HepG2 (cell line): ENCODE measurements around the gene PPP3R1. TPM values are rescaled to one million over a fixed set of nuclear protein-coding genes. Genes with fewer than 3 reads are reported as not detected.

Experiments used
- ATAC-seq: fragments of 200-7000 bp; cut with Tn5 transposase; 3 replicates; pipeline ENCODE4 v1.9.1; 2020; ENCODE audit warnings: mild to moderate bottlenecking, moderate library complexity
- BruUV-seq: library from RNA; stranded (reverse); fragments of 400-500 nt; replicated peaks from 2 replicates; lab custom pipeline; 2021; lab: Mats Ljungman, UMichigan
- CTCF ChIA-PET: fragments of 300-600 bp; formaldehyde crosslinking; extraction: SDS; loops from one replicate; lab custom pipeline; 2021; ENCODE audit warnings: low total read pairs, inconsistent platforms, low intra/inter-chr PET ratio; lab: Yijun Ruan, JAX
- POLR2A ChIA-PET: fragments of 350-600 bp; sonication (Branson Sonifier 250); formaldehyde crosslinking; loops from one replicate; lab custom pipeline; 2020; ENCODE audit warnings: antibody characterized with exemption, inconsistent platforms; lab: Yijun Ruan, JAX
- DNase-seq: peaks from one replicate; pipeline ENCODE4 v3.0.0-alpha.2; 2015; ENCODE audit warnings: low spot score
- FAIRE-seq: peaks from 3 replicates; lab custom pipeline; 2011; peaks lifted over from hg19 to GRCh38; lab: Jason Lieb, UNC
- H2AFZ ChIP-seq: one replicate; pipeline ENCODE4 v1.6.1; 2011; ENCODE audit warnings: low read length, inconsistent platforms
- H3K27ac ChIP-seq: fragments of 300-600 bp; 3 replicates; pipeline ENCODE4 v1.8.0; 2011; ENCODE audit warnings: mixed run types, mild to moderate bottlenecking, mixed read lengths, low read length, inconsistent platforms; ENCODE audit not compliant: insufficient read depth; ENCODE audit errors: extremely low read length
- H3K27me3 ChIP-seq, 2 experiments: fragments of 200-600 bp in 1 of 2; 2 replicates in 1 of 2; 3 replicates in 1 of 2; pipeline versions ENCODE4 v1.6.0 to v1.8.0; 2011; ENCODE audit warnings: low read length in 2 of 2, mild to moderate bottlenecking in 2 of 2, moderate library complexity in 2 of 2, inconsistent platforms in 1 of 2; ENCODE audit not compliant: insufficient read depth in 2 of 2, control insufficient read depth in 1 of 2
- H3K36me3 ChIP-seq, 2 experiments: fragments of 200-600 bp in 1 of 2; replicated peaks in 1 of 2; 2 replicates in 1 of 2; 3 replicates in 1 of 2; pipeline versions ENCODE4 v1.5.1 to v1.8.0; 2011; ENCODE audit warnings: low read length in 2 of 2, inconsistent platforms in 1 of 2; ENCODE audit not compliant: insufficient read depth in 2 of 2, control insufficient read depth in 1 of 2
- H3K4me1 ChIP-seq: 2 replicates; pipeline ENCODE4 v1.5.1; 2012; ENCODE audit warnings: low read length, inconsistent platforms; ENCODE audit not compliant: insufficient read depth
- H3K4me2 ChIP-seq: 2 replicates; pipeline ENCODE4 v1.6.0; 2011; ENCODE audit warnings: low read depth, low read length, inconsistent platforms
- H3K4me3 ChIP-seq, 3 experiments: fragments of 200-600 bp in 1 of 3; sonication (generic), shearing (Covaris generic) in 1 of 3; replicated peaks in 1 of 3; 2 replicates each; pipeline ENCODE4 v1.5.1; 2011 to 2016; ENCODE audit warnings: low read length in 3 of 3, inconsistent platforms in 2 of 3, low read depth in 2 of 3, mild to moderate bottlenecking in 2 of 3, control low read depth in 1 of 3, mixed read lengths in 1 of 3; ENCODE audit not compliant: insufficient read depth in 1 of 3
- H3K79me2 ChIP-seq: one replicate; pipeline ENCODE4 v1.6.1; 2011; ENCODE audit warnings: low read length, inconsistent platforms; ENCODE audit not compliant: insufficient read depth
- H3K9ac ChIP-seq: 2 replicates; pipeline ENCODE4 v1.6.0; 2011; ENCODE audit warnings: mild to moderate bottlenecking, low read depth, low read length, inconsistent platforms; ENCODE audit not compliant: insufficient read depth
- H3K9me3 ChIP-seq: 2 replicates; pipeline ENCODE4 v1.5.1; 2012; ENCODE audit warnings: mild to moderate bottlenecking, low read length
- H4K20me1 ChIP-seq: 2 replicates; pipeline ENCODE4 v1.6.0; 2011; ENCODE audit warnings: inconsistent platforms, mild to moderate bottlenecking, low read length, moderate library complexity; ENCODE audit not compliant: insufficient read depth
- BATF2 ChIP-seq: sonication (generic); formaldehyde crosslinking; IDR thresholded peaks from 2 replicates; pipeline ENCODE4 v1.8.0; 2022; ENCODE audit warnings: mild to moderate bottlenecking, missing genetic modification reagents, moderate library complexity
- BCL3 ChIP-seq: sonication (generic); formaldehyde crosslinking; IDR thresholded peaks from 2 replicates; pipeline ENCODE4 v1.5.1; 2020; ENCODE audit warnings: mild to moderate bottlenecking, missing genetic modification reagents, moderate library complexity
- CREB1 ChIP-seq, 2 experiments: fragments of 450-650 bp in 1 of 2; IDR thresholded peaks; 2 replicates each; pipeline ENCODE4 v1.6.1; 2016 to 2017; ENCODE audit warnings: control low read depth in 1 of 2, mild to moderate bottlenecking in 1 of 2, missing compliant biosample characterization in 1 of 2, missing genetic modification characterization in 1 of 2
- LRRFIP1 ChIP-seq: sonication (generic); formaldehyde crosslinking; conservative IDR thresholded peaks from 2 replicates; pipeline ENCODE4 v1.4.0; 2020; ENCODE audit warnings: missing genetic modification reagents
- POLR2G ChIP-seq: fragments of 200-400 bp; formaldehyde crosslinking; IDR thresholded peaks from 2 replicates; pipeline ENCODE4 v1.6.1; 2018; ENCODE audit warnings: mild to moderate bottlenecking, low read depth, low read length, moderate library complexity
- ZNF660 ChIP-seq: sonication (generic); formaldehyde crosslinking; IDR thresholded peaks from 2 replicates; pipeline ENCODE4 v1.5.1; 2020; ENCODE audit warnings: mild to moderate bottlenecking, low read depth, missing genetic modification reagents, borderline replicate concordance
- ZNF740 ChIP-seq: sonication (generic); formaldehyde crosslinking; IDR thresholded peaks from 2 replicates; pipeline ENCODE4 v1.4.0; 2020; ENCODE audit warnings: missing genetic modification reagents
- WGBS: methylation state at CpG from one replicate; pipeline ENCODE4 v1.1.6; 2017; ENCODE audit warnings: low lambda C conversion rate; 5-methylcytosine and 5-hydroxymethylcytosine counted together
- in situ Hi-C: cut with HindIII; loops from 2 replicates; pipeline ENCODE4 v1.10.0; 2017; ENCODE audit warnings: low pct_unique_long_range_greater_than_20kb; ENCODE audit not compliant: extremely low pct_ligation_motif_present
- intact Hi-C: fragments of 100-400 bp; cut with micrococcal nuclease; formaldehyde crosslinking; loops from one replicate; pipeline ENCODE4 v1.10.0; 2022; ENCODE audit not compliant: unreplicated experiment
- polyA plus RNA-seq, 8 experiments: library from polyadenylated mRNA; depleted of rRNA in 3 of 8; stranded (reverse) in 7 of 8; unstranded in 1 of 8; fragments of >200 nt; fragmentation: Illumina TruSeq in 4 of 8; extraction: Trizol in 4 of 8; gene quantifications; 2 replicates each; pipeline versions ENCODE4 v1.2.1 to v1.2.3, GENCODE V29; 2011 to 2016; ENCODE audit warnings: low read depth in 4 of 8, missing spikeins in 1 of 8, mixed read lengths in 1 of 8; ENCODE audit not compliant: insufficient read depth in 1 of 8
- total RNA-seq, 5 experiments: library from RNA; depleted of rRNA; stranded (reverse); fragments of >200 nt; fragmentation: Illumina TruSeq; extraction: Trizol; gene quantifications; 2 replicates each; pipeline ENCODE4 v1.2.3, GENCODE V29; 2016; ENCODE audit warnings: low read depth in 1 of 5

The PPP3R1 gene
- total and polyA plus RNA-seq, 2 of the 13 experiments (the other 11 are each of a cell fraction or from before 2014, with no cell fraction given) = 11.6 to 25.7 TPM

- ChIA-PET POLR2A (no interaction called here), CTCF (no interaction called here)
- Histone ChIP-seq H3K27ac (no peak overlapping the region), H3K9ac (no peak overlapping the region), H4K20me1 (peaks cover 67% of the 10 kb centered on the region), H3K4me1 (0 out of 2 replicates have a peak, but pooled peaks cover 23% of the 10 kb centered on the region), H3K79me2 (peaks cover 100% of the 10 kb centered on the region), H3K27me3 (no peaks in the 10 kb centered on the region), H3K4me2 (no peak overlapping the region), H3K9me3 (no peaks in the 10 kb centered on the region), H2AFZ (no peak overlapping the region), H3K4me3 (no peak overlapping the region), H3K36me3 (peaks cover 0 to 5% of the 10 kb centered on the region in 2 experiments; a peak in 2 of 5 replicates)
- intact Hi-C loops (loop anchor here (2.0 kb wide), 1 partner anchor 13 kb away; no protein-coding TSS in a partner anchor), in situ Hi-C loops (no loop called here)
- 100% methylated on average over 2 of the region's 2 CpGs for WGBS
- no peak for ATAC-seq
- no TSS peak for BruUV-seq
- TF ChIP-seq BATF2 (CRISPR knock-in tag) = no peak
- no peak for TF ChIP-seq POLR2G
- no peak for TF ChIP-seq ZNF740
- TF ChIP-seq BCL3 (CRISPR knock-in tag) = no peak
- no peak for DNase-seq
- FAIRE-seq = no peak
Measured at GRCh38 chr2:68237404-68237803, 14.9 kb downstream of the PPP3R1 start.

- Histone ChIP-seq H4K20me1 (peaks cover 64% of the 10 kb centered on the region), H3K9ac (no peak overlapping the region)
- FAIRE-seq = no peak
Measured at GRCh38 chr2:68236876-68237275, 15.5 kb downstream of the PPP3R1 start.

More at GRCh38 chr2:68236876-68237275, 15.5 kb downstream of the PPP3R1 start:
- Histone ChIP-seq H3K27me3 (no peaks in the 10 kb centered on the region), H3K36me3 (peaks cover 0 to 5% of the 10 kb centered on the region in 2 experiments; a peak in 2 of 5 replicates), H3K79me2 (peaks cover 98% of the 10 kb centered on the region), H3K27ac (no peak overlapping the region), H3K4me2 (no peak overlapping the region), H2AFZ (no peak overlapping the region), H3K9me3 (no peaks in the 10 kb centered on the region), H3K4me3 (no peak overlapping the region), H3K4me1 (0 out of 2 replicates have a peak, but pooled peaks cover 23% of the 10 kb centered on the region)
- ChIA-PET CTCF (no interaction called here), POLR2A (no interaction called here)
- ATAC-seq = no peak
- BruUV-seq = no TSS peak
- no peak for DNase-seq
- TF ChIP-seq ZNF660 (CRISPR knock-in tag) = no peak
- TF ChIP-seq CREB1 (IDR thresholded peaks at IDR 0.05) = no peak
- 0 out of 2 replicates have a peak, but pooled peaks have one; percentile 4 for TF ChIP-seq CREB1 (CRISPR knock-in tag; IDR thresholded peaks at IDR 0.05)
- TF ChIP-seq LRRFIP1 (CRISPR knock-in tag) = no peak
- in situ Hi-C loops = no loop called here
- intact Hi-C loops = loop anchor here (2.0 kb wide), 1 partner anchor 14 kb away; no protein-coding TSS in a partner anchor
